NCI-H748 (cell line): ENCODE results near the gene SLC49A4.

Experiments
- DNase-seq: peaks from one replicate; lab custom pipeline; 2025; ENCODE audit not compliant: unreplicated experiment; lab: John Stamatoyannopoulos, UW

Gene SLC49A4

GRCh38 chr3:122928396-122929187 is 133.7 kb downstream of the SLC49A4 start:
- DNase-seq = no peak

DNA sequence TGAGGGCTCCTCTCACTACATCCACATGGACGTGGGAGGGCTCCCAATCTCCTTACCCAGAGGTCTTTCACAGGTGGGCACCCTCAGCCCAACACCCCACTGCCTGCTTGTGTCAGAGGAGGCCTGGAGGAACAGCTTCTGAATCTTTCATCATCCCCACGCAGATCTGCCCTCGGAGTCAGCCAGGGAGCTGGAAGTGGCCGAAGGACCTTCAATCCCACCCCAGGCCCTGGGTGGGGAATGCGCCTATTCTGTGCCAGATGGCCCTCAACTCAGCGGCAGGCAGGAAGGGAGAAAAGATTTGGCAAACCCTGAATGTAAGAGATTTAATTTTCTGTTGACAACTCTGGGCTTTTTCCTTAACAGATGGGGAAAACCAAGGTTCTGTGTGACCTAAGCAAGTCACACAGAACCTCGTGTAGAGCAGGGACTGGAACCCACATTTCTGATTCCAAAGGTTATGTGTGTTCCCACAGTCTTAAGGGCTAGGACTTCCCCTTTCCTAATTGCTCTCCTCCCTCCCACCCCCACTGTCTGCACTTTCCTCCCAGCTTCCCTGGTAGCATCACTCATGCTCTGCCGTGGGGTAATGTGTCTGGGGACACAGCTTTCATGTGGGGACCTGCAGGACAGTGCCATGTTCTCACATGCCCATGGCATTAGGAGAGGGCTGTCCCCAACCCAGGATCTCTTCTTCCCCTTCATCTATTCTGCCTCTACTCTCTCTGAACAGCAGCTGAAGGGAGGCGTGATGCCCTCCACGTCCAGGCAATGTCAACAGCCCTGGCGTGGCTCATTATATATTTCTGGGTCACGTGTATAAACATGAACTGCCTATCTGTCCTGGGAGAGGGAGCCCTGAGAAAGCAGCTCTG is 134.6 kb downstream of the SLC49A4 start:
- DNase-seq = no peak

DNA sequence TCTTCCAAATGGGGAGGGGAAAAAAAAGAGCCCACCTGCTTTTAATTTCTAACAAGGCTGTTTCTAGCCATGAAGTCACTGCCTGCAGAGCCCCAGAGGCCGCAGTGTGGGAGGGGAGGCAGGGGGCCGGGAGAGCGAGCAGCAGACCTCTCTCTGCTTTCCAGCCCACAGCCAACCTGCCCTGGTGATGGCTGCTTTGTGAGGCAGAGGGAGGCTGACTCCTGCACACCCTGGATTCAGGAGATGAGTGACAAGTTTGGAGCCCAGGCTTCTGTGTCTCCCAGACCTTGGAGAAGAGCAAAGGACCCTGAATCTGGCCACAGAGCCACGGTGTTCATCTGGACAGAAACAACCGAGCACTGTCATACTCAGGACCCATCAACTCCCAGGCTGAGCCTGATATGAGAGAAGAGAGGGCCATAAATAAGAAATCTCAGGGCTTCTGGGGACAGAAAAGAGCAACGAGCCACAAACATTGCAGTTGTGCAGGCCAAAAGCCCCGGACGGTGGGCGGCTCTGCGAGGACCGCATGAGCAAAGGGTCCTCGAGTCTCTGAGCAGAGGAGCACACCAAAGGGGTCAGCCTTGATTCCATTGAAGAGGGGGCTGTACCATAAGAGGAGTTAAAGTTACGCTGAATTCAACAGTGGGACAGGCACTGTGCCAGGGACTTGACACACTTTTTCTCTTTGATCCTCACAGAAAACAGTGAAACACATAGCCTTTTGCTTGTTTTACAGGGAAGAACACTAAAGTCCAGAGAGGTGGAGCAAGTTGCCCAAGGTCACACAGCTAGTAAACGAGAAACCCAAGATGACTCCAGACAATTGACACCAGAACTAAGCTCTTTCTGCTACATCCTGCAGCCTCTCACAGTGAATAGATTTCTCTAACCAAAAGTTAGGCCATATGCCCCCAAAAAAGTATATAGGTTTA is 135.5 kb downstream of the SLC49A4 start:
- DNase-seq = no peak
